ENCODE data around the gene TM9SF3.

The TM9SF3 gene

DNA sequence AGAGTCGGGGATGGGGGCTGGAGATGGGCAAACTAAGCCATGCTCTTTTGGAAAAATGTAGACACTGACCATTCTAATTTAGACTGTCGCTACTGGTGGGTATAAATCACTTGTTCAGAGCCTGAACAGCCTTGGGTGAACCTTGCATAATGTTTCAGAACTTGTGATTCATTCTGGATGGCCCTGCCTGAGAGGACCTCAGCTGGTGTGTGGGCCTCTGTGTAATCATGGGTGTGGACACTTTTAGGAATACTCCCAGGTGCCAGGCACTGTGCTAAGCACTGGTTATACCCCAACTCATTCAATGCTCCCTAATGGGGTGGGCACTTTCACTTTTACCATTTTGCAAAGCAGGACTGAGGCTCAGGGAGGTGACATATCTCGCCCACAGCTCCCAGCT is 26.8 kb upstream of the TM9SF3 start:
- no peak for DNase-seq (ENCODE audit: low spot score)
- in situ Hi-C loops (cut with MboI; ENCODE audit: low pct_unique_long_range_greater_than_20kb, low sequenced_read_pairs, unreplicated experiment) = no loop called here
- TF ChIP-seq, protein P1, sequence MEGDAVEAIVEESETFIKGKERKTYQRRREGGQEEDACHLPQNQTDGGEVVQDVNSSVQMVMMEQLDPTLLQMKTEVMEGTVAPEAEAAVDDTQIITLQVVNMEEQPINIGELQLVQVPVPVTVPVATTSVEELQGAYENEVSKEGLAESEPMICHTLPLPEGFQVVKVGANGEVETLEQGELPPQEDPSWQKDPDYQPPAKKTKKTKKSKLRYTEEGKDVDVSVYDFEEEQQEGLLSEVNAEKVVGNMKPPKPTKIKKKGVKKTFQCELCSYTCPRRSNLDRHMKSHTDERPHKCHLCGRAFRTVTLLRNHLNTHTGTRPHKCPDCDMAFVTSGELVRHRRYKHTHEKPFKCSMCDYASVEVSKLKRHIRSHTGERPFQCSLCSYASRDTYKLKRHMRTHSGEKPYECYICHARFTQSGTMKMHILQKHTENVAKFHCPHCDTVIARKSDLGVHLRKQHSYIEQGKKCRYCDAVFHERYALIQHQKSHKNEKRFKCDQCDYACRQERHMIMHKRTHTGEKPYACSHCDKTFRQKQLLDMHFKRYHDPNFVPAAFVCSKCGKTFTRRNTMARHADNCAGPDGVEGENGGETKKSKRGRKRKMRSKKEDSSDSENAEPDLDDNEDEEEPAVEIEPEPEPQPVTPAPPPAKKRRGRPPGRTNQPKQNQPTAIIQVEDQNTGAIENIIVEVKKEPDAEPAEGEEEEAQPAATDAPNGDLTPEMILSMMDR (IDR thresholded peaks at IDR 0.05; ENCODE audit: extremely low read depth, insufficient read depth, missing control alignments) = no peak

DNA sequence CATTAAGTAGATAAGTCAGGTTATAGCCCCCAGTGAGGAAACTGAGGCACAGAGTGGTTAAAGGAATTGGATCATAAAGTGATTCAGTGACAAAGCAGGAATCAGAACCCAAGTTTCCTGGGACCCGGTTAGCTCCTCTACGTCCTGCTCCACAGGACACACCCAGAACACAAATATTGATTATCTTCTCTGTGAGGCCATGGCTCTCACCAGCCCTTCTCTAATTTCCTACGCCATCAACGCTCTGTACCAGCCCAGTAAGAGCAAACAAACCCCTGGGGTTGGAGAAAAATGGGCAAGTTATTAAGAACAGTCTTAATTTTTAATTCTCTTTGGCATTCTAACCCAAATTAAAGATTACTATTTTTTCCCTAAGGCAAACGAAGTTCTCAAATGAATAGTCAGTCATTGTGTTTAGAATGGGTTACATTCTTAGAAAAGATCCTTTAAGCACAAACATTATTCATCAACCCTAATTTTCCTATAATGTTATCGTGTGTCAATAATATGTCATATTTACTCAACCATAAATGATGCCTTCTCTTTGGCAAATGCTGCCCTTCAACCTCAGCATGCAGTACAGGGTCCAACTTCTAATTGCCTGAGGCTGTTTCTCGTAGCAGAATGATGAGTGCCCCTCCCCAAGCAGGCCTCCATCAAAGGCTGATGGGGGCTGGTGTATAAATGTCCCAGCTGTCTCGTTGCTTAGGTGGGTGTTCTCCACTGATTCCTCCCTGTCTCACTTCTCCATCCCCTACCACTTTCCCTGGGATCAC is 25.4 kb upstream of the TM9SF3 start:
- no peak for DNase-seq (ENCODE audit: low spot score)
- TF ChIP-seq, protein P1 (IDR thresholded peaks at IDR 0.05; ENCODE audit: extremely low read depth, insufficient read depth, missing control alignments) = no peak
- in situ Hi-C loops (cut with MboI; ENCODE audit: low pct_unique_long_range_greater_than_20kb, low sequenced_read_pairs, unreplicated experiment) = no loop called here

DNA sequence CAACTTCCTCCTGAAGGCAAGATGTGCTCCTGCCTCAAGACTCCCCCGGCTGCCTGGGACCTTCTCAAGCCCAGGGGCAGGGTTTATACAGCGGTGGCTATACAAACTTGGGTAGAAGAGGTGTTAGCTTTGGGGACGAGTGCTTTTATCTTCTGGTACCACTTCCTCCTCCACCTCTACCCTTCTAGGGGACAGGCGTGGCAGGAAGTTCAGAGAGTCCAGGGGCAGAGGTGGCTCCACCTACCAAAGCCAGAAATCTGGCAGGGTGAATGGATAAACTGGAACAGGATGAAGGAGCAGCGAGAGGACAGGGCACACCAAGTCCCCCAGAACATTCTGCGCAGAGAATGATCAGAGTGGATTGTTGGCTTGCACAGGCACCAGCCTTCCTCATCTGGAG is 24.0 kb upstream of the TM9SF3 start:
- TF ChIP-seq, protein P1 (IDR thresholded peaks at IDR 0.05; ENCODE audit: extremely low read depth, insufficient read depth, missing control alignments) = no peak
- DNase-seq (ENCODE audit: low spot score) = no peak
- in situ Hi-C loops (cut with MboI; ENCODE audit: low pct_unique_long_range_greater_than_20kb, low sequenced_read_pairs, unreplicated experiment) = no loop called here

DNA sequence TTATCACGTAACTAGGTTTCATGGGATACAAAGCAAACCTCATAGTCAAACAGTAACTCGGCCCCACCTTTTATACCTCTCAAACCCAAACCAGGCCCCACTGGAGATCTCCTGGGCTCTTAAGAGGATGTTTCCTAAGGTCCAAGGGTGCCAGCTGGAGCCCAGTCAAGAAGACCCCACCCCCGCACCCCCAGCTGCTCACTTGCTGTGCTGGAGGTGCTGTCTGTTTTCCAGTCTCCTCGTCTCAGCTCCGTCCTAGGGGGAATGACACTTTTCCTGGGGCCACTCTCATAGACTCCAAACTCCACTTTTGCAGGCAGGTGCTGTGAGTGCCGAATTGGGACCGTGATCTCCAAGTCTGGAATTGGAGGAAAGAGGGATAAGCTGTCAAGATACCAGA is 22.7 kb upstream of the TM9SF3 start:
- TF ChIP-seq, protein P1 (IDR thresholded peaks at IDR 0.05; ENCODE audit: extremely low read depth, insufficient read depth, missing control alignments) = no peak
- in situ Hi-C loops (cut with MboI; ENCODE audit: low pct_unique_long_range_greater_than_20kb, low sequenced_read_pairs, unreplicated experiment) = no loop called here
- DNase-seq (ENCODE audit: low spot score) = no peak

DNA sequence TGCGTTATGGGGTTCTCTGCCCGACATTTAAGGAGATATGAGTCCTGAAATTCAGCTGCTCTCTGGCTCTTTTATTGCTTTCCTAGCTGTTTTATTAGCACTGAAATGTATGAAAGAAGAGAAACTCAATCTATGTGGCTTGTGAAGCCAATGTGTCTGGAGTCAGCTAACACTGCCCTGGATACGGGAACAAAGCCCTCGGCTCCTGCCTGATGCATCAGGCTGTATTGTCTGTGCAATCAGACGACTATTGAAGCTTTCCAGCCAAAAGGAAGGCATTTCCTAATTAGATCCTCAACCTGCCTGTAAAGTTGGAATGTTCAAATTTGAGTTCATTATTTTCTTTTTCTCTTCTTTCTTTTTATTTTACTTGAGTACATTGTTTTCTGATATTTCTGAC is 22.0 kb upstream of the TM9SF3 start:
- TF ChIP-seq, protein P1 (IDR thresholded peaks at IDR 0.05; ENCODE audit: extremely low read depth, insufficient read depth, missing control alignments) = no peak
- no peak for DNase-seq (ENCODE audit: low spot score)
- in situ Hi-C loops (cut with MboI; ENCODE audit: low pct_unique_long_range_greater_than_20kb, low sequenced_read_pairs, unreplicated experiment) = no loop called here

DNA sequence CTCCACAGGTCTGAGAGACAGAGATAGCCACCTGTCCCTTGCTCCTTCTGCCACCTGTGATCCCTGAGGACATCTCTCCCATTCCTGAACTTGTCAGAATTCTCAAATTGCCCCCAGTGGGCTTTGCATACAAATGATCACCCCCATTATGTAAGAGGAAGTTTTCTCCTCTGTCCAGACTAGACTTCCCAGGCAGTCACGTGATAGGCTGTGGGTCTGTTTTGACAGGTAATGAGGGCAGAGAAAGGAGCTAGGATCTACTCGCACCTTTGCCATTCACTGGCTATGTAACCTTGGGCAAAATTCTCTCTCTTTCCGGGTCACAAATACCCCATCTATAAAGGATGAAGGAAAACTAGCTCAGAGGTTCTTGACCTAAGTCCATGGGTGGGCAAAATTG is 21.4 kb upstream of the TM9SF3 start:
- TF ChIP-seq, protein P1 (IDR thresholded peaks at IDR 0.05; ENCODE audit: extremely low read depth, insufficient read depth, missing control alignments) = no peak
- DNase-seq (ENCODE audit: low spot score) = no peak
- in situ Hi-C loops (cut with MboI; ENCODE audit: low pct_unique_long_range_greater_than_20kb, low sequenced_read_pairs, unreplicated experiment) = no loop called here
